ENCODE results near the gene GOLGB1.

DNA sequence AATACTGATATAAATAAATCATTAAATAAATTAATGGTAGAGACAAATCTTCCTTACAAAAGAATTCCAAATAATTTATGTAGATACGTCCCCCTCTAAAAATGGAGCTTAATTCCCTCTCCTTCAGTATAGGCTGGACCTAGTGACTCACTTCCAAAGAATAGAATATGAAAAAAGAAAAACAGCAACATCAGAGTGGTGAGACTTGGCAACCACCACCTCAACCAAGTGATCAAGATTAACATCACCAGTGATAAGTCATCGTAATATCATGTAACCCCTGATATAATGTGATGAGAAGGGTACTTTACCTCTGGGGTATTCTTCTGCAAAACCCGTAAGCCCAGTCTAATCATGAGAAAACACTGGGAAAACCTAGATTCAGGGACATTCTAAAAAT lies 13.4 kb downstream of the GOLGB1 start:
- TF ChIP-seq, protein P1, sequence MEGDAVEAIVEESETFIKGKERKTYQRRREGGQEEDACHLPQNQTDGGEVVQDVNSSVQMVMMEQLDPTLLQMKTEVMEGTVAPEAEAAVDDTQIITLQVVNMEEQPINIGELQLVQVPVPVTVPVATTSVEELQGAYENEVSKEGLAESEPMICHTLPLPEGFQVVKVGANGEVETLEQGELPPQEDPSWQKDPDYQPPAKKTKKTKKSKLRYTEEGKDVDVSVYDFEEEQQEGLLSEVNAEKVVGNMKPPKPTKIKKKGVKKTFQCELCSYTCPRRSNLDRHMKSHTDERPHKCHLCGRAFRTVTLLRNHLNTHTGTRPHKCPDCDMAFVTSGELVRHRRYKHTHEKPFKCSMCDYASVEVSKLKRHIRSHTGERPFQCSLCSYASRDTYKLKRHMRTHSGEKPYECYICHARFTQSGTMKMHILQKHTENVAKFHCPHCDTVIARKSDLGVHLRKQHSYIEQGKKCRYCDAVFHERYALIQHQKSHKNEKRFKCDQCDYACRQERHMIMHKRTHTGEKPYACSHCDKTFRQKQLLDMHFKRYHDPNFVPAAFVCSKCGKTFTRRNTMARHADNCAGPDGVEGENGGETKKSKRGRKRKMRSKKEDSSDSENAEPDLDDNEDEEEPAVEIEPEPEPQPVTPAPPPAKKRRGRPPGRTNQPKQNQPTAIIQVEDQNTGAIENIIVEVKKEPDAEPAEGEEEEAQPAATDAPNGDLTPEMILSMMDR (conservative IDR thresholded peaks at IDR 0.05 in 1 of 2, IDR thresholded peaks at IDR 0.05 in 1 of 2; ENCODE audit: low read depth in 1 of 2, low read length in 2 of 2): no peak
- no peak for TF ChIP-seq EZH2 (IDR thresholded peaks at IDR 0.05; ENCODE audit: low read length, missing control alignments)
